ENCODE measurements around the gene NT5DC3.

DNA sequence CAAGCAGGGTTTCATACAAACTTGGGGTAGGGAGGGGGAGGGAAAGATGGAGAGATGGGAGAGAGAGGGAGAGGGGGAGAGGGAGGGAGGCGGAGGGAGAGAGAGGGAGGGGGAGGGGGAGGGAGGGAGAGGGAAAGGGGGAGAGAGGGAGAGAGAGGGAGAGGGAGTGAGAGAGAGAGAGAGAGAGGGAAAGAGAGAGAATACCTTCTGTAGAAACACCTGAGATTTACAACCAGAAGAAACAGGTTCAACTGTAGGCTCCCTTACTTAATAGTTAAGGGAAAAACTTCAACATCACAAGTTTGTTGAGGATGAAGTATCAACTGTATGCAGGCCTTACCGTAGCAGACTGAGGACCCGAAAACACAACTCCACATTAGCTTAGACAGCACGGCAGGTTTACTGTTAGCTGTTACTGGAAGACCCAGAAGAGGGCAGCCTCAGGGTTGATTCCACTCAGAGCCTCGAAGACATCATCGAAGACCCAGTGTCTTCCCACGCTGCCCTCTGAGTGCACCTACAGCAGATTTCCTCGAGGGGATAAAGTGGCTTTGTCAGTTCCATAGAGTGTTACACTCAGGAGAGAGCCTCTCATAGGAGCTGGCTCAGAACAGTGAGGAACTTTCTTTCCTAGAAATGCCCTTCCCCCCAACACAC is 72.4 kb downstream of the NT5DC3 start:
- no peak for TF ChIP-seq EP300 (IDR thresholded peaks at IDR 0.05)
- TF ChIP-seq, protein P1, sequence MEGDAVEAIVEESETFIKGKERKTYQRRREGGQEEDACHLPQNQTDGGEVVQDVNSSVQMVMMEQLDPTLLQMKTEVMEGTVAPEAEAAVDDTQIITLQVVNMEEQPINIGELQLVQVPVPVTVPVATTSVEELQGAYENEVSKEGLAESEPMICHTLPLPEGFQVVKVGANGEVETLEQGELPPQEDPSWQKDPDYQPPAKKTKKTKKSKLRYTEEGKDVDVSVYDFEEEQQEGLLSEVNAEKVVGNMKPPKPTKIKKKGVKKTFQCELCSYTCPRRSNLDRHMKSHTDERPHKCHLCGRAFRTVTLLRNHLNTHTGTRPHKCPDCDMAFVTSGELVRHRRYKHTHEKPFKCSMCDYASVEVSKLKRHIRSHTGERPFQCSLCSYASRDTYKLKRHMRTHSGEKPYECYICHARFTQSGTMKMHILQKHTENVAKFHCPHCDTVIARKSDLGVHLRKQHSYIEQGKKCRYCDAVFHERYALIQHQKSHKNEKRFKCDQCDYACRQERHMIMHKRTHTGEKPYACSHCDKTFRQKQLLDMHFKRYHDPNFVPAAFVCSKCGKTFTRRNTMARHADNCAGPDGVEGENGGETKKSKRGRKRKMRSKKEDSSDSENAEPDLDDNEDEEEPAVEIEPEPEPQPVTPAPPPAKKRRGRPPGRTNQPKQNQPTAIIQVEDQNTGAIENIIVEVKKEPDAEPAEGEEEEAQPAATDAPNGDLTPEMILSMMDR (IDR thresholded peaks at IDR 0.05): no peak

Measured in tibial nerve (tissue), 4 donors.